ENCODE results near the gene CCNY.

CCNY gene

DNA sequence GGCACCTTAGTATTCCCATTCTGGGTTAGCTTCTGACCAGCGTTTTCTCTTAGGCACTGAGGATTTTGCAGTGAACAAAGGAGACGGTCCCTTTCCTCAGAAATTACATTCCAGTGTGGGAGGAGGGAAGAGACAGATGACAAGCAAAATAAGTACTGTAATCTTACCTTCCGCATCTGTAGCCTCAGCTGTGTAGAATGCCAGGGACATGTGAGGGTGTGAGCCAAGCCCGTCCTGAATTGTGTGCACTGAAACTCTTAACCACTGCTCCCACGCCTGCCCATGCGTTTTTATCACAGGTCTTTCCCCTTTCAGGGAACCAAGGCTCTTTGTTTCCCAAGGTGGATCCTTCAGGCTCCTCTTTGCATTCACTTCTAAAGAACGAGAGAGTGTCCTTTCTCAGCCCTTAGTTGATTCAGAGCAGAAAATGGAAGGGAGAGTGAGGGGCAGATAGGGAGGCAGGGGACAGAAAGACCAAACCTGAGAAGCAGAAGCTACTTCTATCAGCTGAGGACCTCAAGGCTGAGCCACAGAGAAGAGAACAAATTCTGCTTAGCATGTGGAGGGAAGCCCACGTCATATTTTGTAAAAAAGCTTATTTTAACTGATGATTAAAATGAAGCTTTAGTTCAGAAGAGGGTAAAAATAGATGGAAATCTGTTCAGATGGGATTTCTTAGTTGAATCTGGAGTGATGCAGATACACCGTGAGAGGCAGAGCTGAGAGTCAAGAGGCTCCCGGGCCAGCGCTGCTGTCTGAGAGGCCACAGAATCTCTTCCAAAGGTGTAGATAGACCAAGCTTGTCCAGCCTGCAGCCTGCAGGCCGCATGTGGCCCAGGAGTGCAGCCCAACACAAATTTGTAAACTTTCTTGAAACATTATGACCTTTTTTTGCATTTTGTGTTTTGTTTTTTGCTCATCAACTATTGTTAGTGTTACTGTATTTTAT is 122.5 kb downstream of the CCNY start:
- DNase-seq: no peak

DNA sequence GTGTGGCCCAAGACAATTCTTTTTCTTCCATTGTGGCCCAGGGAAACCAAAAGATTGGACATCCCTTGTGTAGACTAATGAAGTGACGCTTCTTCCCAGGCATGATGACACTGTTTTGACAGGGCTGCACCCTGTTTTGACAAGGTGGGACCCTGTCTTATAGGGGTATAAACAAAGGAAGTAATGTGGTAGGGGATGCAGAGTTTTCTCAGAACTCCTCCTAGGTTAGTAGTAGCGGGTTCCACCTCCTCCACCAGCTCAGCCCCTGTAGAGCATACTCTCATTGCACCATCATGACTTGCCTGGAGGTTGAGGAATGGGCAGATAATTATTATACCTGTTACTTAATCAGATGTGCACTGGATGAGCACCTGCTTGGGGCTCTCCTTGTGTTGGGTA is 123.1 kb downstream of the CCNY start:
- DNase-seq: no peak

DNA sequence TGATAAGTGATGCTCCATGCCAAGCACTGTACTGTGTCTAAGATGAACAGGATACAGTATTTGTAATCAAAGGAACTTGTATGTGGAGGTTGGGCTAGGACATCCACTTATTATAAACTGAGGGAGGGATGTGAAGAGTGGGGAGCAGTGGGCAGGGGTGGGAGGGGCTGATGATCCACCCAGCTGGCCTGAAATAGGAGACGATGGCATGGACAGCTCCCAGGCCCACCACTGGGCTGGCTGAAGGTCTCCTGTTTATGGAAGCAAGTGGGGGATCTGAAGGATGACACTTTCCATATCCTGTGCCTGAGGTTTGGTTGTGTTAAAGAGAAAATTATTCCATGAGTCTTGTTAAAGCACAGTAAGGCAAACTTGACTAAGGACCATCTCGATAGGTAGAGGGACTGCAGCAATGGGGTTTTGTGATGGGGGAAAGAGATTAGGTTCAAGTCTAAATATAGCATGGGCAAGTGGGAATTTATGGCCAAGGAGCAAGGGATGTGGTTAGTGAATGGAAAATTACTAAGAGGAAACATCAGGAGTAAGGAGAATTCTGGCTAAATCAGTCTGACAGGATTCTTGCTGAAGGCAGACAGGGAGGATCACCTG is 124.6 kb downstream of the CCNY start:
- DNase-seq: no peak

- no peak for DNase-seq
Observed at GRCh38 chr10:35462491-35462934, 126.2 kb downstream of the CCNY start.

GRCh38 chr10:35463105-35463867 is 127.0 kb downstream of the CCNY start:
- no peak for DNase-seq

- DNase-seq: no peak
Observed at GRCh38 chr10:35463878-35464277, 127.6 kb downstream of the CCNY start.

- no peak for DNase-seq
Observed at GRCh38 chr10:35464825-35465456, 128.6 kb downstream of the CCNY start.

- no peak for DNase-seq
Observed at GRCh38 chr10:35465673-35466072, 129.4 kb downstream of the CCNY start.

DNA sequence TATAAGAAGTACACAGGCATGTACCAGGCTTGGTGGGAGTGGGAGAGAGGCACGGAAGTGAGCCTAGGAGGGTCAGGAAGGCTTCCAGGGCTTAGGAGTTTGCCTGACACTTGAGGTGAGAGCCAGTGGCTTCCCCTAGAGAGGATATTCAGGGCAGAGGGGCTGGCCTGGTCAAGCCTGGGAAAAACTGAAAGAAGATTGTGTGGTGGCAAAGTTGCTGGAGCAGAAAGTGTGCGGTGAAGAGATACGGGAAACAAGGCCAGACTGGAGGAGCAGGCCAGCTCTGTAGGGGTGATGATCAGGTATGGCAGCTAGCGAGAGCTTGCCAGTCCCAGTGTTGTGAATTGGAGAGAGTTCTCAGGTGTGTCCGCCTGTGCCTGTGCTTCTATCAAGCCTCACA is 129.9 kb downstream of the CCNY start:
- no peak for DNase-seq

GRCh38 chr10:35466661-35467060 is 130.4 kb downstream of the CCNY start:
- no peak for DNase-seq

GRCh38 chr10:35467186-35467585 is 130.9 kb downstream of the CCNY start:
- no peak for DNase-seq

DNA sequence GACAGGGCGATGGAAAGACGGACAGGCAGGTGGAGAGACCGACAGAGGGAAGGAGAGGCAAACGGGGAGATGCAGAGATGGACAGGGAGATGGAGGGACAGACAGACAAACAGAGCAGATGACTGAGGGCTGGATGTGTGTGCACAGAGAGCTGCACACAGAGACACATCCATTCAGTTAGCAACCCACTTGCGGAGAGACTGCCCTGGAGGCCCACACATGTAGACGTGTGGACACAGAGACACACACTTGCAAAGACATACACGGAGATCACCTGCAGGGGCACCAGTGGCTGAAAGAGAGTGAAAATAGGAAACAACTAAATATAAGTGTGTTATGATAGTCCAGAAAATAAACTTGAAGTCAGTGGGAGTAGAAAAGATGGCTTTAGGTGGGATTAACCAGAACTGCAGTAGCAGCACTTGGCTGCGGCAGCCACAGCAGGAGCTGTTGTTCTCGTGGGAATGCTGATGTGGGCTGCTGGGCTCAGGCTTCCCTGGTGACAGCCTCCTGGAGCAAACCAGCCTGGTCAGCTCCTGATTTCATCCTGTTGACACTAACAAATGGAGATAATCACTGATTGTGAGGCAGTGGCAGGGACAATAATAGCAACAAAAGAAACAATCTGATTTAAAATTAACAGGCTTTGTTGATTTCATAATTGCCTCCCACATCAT is 134.1 kb downstream of the CCNY start:
- DNase-seq: peak; percentile 76

DNA sequence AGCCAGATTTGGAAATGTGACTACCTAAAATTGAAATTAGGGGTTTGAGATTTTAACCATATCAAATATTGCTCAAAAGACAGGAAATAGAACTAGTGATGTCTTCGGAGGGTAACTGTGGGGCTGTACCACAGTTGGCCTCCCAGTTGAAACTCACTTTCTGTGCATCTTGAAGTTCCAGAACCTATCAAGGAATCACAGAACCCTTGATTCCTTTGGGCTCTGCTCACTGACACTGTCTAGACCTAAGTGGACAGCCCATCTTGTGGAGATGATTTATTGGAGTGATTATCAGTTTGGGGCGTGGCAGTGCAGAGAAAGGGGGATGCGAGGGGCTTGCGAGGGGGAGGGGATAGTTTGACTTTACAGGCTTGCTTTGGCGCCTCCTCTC is 134.6 kb downstream of the CCNY start:
- no peak for DNase-seq

- DNase-seq: no peak
Observed at GRCh38 chr10:35471435-35471834, 135.1 kb downstream of the CCNY start.

DNA sequence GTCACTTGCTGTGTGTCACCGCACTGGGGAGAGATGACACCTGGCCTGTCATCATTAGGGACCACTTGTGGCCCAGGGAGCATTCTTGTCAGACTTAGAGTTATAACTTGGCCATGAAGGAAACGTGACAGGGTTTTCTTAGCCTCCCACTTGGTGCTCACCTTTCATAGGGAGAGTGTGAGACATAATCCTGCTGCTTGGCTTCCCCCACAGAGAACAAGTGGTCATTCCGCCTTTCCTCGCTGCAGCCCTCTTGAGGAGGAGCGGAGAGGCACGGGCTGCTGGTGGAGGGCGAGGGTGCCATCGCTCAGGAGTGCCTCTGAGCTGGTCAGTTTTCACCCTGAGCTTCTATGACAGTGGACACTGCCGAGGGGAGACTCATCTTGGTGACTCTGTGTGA is 143.8 kb downstream of the CCNY start:
- no peak for DNase-seq

DNA sequence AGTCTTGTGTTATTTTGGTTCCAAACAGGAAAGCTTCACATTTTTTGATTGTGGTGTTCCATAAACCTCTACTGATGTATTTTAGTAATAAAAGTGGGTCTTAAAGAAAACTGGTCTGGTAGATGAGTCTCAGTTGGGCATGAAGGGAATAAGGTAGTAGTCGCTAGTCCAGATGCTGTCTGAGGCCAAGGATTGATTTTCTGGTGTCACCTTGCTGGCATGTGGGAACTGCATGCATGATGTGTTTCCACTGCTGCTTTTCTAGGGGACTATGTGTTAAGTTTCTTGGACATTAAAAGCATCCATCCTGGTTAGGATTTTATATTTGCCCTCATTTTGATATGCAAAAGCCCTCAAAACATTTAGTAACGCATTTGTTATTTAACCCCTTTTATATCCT is 145.1 kb downstream of the CCNY start:
- no peak for DNase-seq

- no peak for DNase-seq
Observed at GRCh38 chr10:35486297-35486990, 150.1 kb downstream of the CCNY start.

- no peak for DNase-seq
Observed at GRCh38 chr10:35487336-35488034, 151.2 kb downstream of the CCNY start.

- DNase-seq: no peak
Observed at GRCh38 chr10:35488228-35488627, 151.9 kb downstream of the CCNY start.

GRCh38 chr10:35492386-35493195 is 156.3 kb downstream of the CCNY start:
- DNase-seq: no peak

Measured in islet precursor cell (in vitro differentiated cells).